ENCODE measurements around the gene PPP2CA. TPM values are rescaled to one million over a fixed set of nuclear protein-coding genes. Genes with fewer than 3 reads are reported as not detected.

PPP2CA gene
- total RNA-seq, 1 experiment from 2014 or later = 72.2 TPM

DNA sequence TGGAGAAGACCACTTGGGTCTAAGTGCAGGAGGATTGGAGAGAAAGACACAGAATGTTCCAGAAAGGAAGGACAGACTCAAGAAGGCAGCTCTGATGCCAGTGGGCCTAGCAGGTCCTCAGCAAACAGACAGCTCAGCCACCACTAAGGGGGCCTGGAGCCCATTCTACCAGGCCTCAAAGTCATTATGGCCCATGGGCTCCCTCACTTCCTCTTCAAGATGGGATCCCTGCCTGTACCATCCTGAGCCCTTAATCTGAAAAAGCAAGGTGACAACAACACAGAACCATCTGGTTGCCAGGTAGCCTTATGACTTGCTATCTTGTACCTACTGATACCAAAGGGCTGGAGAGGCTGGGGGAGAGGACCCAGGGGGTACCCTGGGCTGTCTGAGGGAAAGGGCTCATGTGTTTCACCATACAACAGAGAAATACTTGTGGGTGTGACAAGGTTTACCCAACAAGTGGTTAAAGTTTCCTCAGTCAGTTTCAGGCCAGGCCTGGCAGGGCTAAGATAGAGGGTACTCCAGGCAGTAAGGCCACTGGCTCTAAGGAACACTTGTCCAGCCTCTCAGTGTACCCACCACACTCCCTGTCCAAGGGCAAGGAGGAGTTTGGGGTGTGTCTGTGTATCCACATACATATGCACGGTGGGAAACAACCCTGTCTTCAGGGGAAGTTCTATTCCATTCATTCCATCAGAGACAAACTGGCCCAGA lies 80.7 kb downstream of the PPP2CA start:
- H3K4me2 ChIP-seq (ENCODE audit: low read depth, low read length, poor library complexity, severe bottlenecking) = no peak overlapping the region
- DNase-seq = no peak
- no peaks in the 10 kb centered on the region for H3K9me2 ChIP-seq (replicated peaks; ENCODE audit: insufficient read depth, low read length)
- H3K9me3 ChIP-seq (ENCODE audit: low read length) = no peaks in the 10 kb centered on the region
- H3K9ac ChIP-seq (ENCODE audit: low read length) = no peak overlapping the region
- peaks cover 50% of the 10 kb centered on the region for H3K79me2 ChIP-seq (ENCODE audit: low read length)
- no peak overlapping the region for H3K27ac ChIP-seq (ENCODE audit: low read length)
- no peak overlapping the region for H2AFZ ChIP-seq (ENCODE audit: low read length)
- no peaks in the 10 kb centered on the region for H3K27me3 ChIP-seq (ENCODE audit: low read length)
- H3K36me3 ChIP-seq (ENCODE audit: insufficient read depth, low read length) = peaks cover 19% of the 10 kb centered on the region; the same call in 1 of the 2 replicates
- no peaks in the 10 kb centered on the region for H3K4me1 ChIP-seq (ENCODE audit: low read length)
- no peak overlapping the region for H3K4me3 ChIP-seq (ENCODE audit: low read length)
- H4K20me1 ChIP-seq (ENCODE audit: insufficient read depth, low read depth, low read length) = peaks cover 42% of the 10 kb centered on the region

Small RNA genes lying within 50 kb of the gene (small RNA-seq; reads per million reads assigned to genes)
- not detected for gene MIR3661

Other genes starting within 250 kb of the PPP2CA start
- gene VDAC1, start 221.1 kb downstream of the PPP2CA start, total RNA-seq (2014; rRNA removed; shearing (Covaris generic); ENCODE audit: low replicate concordance) = 218 and 303 TPM in 2 replicates
- gene TCF7, start 111.4 kb downstream of the PPP2CA start, total RNA-seq (2014; rRNA removed; shearing (Covaris generic); ENCODE audit: low replicate concordance) = not detected in 2 replicates
- gene SKP1, start 49.1 kb downstream of the PPP2CA start, total RNA-seq (2014; rRNA removed; shearing (Covaris generic); ENCODE audit: low replicate concordance) = 208 and 210 TPM in 2 replicates
- 6.1 TPM in 1 of 2 replicates, not detected in the other for gene CDKL3, start 141.1 kb upstream of the PPP2CA start, total RNA-seq (2014; rRNA removed; shearing (Covaris generic); ENCODE audit: low replicate concordance)
- gene UBE2B, start 145.5 kb upstream of the PPP2CA start, total RNA-seq (2014; rRNA removed; shearing (Covaris generic); ENCODE audit: low replicate concordance) = 47.9 and 113 TPM in 2 replicates
- 51.7 and 58.7 TPM in 2 replicates for gene CDKN2AIPNL, start 185.8 kb upstream of the PPP2CA start, total RNA-seq (2014; rRNA removed; shearing (Covaris generic); ENCODE audit: low replicate concordance)